SK-N-SH (cell line): ENCODE results near the gene SEC14L2. TPM values are rescaled to one million over a fixed set of nuclear protein-coding genes. Genes with fewer than 3 reads are reported as not detected.

ENCODE experiments used
- CTCF ChIA-PET: fragments of 300-600, 350-600 bp; formaldehyde crosslinking; extraction: SDS; loops from one replicate; lab custom pipeline; 2021; lab: Yijun Ruan, JAX
- POLR2A ChIA-PET: fragments of 350-600 bp; sonication (Branson Sonifier 250); formaldehyde crosslinking; extraction: SDS; loops from one replicate; lab custom pipeline; 2020; ENCODE audit warnings: antibody characterized with exemption, inconsistent platforms; lab: Yijun Ruan, JAX
- DNase-seq: peaks from one replicate; pipeline ENCODE4 v3.0.0; 2012
- H2AFZ ChIP-seq: fragments of 200-600 bp; sonication (generic); 2 replicates; pipeline ENCODE4 v1.8.1; 2016; ENCODE audit warnings: antibody characterized with exemption, mild to moderate bottlenecking, low read depth
- H3F3A ChIP-seq: fragments of 200-600 bp; sonication (generic); replicated peaks from 2 replicates; pipeline ENCODE3; 2016; ENCODE audit warnings: antibody characterized with exemption, mild to moderate bottlenecking; ENCODE audit not compliant: insufficient read depth
- H3K27ac ChIP-seq, 2 experiments: fragments of 200-500 bp in 1 of 2; fragments of 200-600 bp in 1 of 2; sonication (Bioruptor generic) in 1 of 2; sonication (generic), shearing (Covaris generic) in 1 of 2; 2 replicates each; pipeline versions ENCODE4 v1.5.1 to v1.6.1; 2014 to 2016; ENCODE audit warnings: low read depth in 2 of 2, inconsistent platforms in 1 of 2, low read length in 1 of 2, mild to moderate bottlenecking in 1 of 2, mixed read lengths in 1 of 2
- H3K27me3 ChIP-seq: fragments of 200-600 bp; sonication (generic), shearing (Covaris generic); 2 replicates; pipeline ENCODE4 v1.6.1; 2016; ENCODE audit warnings: mixed run types; ENCODE audit not compliant: insufficient read depth
- H3K36me3 ChIP-seq, 2 experiments: fragments of 200-500 bp in 1 of 2; fragments of 200-600 bp in 1 of 2; sonication (Bioruptor generic) in 1 of 2; sonication (generic) in 1 of 2; replicated peaks in 1 of 2; 2 replicates each; pipeline versions ENCODE3 to v1.5.1; 2014 to 2016; ENCODE audit warnings: low read length in 1 of 2, mild to moderate bottlenecking in 1 of 2; ENCODE audit not compliant: insufficient read depth in 2 of 2, control insufficient read depth in 1 of 2
- H3K4me1 ChIP-seq, 2 experiments: fragments of 200-500 bp in 1 of 2; fragments of 200-600 bp in 1 of 2; sonication (Bioruptor generic) in 1 of 2; sonication (generic), shearing (Covaris generic) in 1 of 2; 2 replicates each; pipeline versions ENCODE4 v1.5.1 to v1.6.1; 2014 to 2016; ENCODE audit warnings: low read depth in 1 of 2, low read length in 1 of 2, mixed run types in 1 of 2; ENCODE audit not compliant: insufficient read depth in 2 of 2, control insufficient read depth in 1 of 2
- H3K4me2 ChIP-seq: fragments of 200-600 bp; sonication (generic), shearing (Covaris generic); 2 replicates; pipeline ENCODE4 v1.6.1; 2017; ENCODE audit warnings: mixed run types
- H3K4me3 ChIP-seq, 2 experiments: fragments of 200-500 bp in 1 of 2; fragments of 200-600 bp in 1 of 2; sonication (Bioruptor generic) in 1 of 2; sonication (generic), shearing (Covaris generic) in 1 of 2; 2 replicates each; pipeline versions ENCODE4 v1.5.1 to v1.8.1; 2014 to 2016; ENCODE audit warnings: low read depth in 2 of 2, inconsistent platforms in 1 of 2, low read length in 1 of 2, mild to moderate bottlenecking in 1 of 2, mixed read lengths in 1 of 2, moderate library complexity in 1 of 2
- H3K79me2 ChIP-seq: fragments of 200-600 bp; sonication (generic); 2 replicates; pipeline ENCODE4 v1.8.1; 2017; ENCODE audit warnings: mild to moderate bottlenecking; ENCODE audit not compliant: insufficient read depth
- H3K9ac ChIP-seq: fragments of 200-600 bp; sonication (generic); 2 replicates; pipeline ENCODE4 v1.6.1; 2017; ENCODE audit warnings: mixed run types
- H3K9me2 ChIP-seq: fragments of 200-600 bp; sonication (generic); 2 replicates; pipeline ENCODE4 v1.6.1; 2017; ENCODE audit warnings: mixed run types
- H3K9me3 ChIP-seq: fragments of 200-600 bp; sonication (generic); 2 replicates; pipeline ENCODE4 v1.6.1; 2017; ENCODE audit warnings: mixed run types, mild to moderate bottlenecking, moderate library complexity
- H4K20me1 ChIP-seq: fragments of 200-600 bp; sonication (generic); 2 replicates; pipeline ENCODE4 v1.6.1; 2017; ENCODE audit warnings: mild to moderate bottlenecking, mixed run types; ENCODE audit not compliant: insufficient read depth
- FOXJ3 ChIP-seq: sonication (generic); formaldehyde crosslinking; IDR thresholded peaks from 2 replicates; pipeline ENCODE4 v1.5.1; 2020; ENCODE audit warnings: mild to moderate bottlenecking, missing genetic modification reagents
- MEF2A ChIP-seq: IDR thresholded peaks from 2 replicates; pipeline ENCODE4 v1.4.0; 2012; ENCODE audit warnings: low read depth, borderline replicate concordance
- MXI1 ChIP-seq: IDR thresholded peaks from 2 replicates; pipeline ENCODE4 v1.6.1; 2012; ENCODE audit warnings: mild to moderate bottlenecking, low read depth, low read length, improper control_type of control experiment
- NFIC ChIP-seq: IDR thresholded peaks from 2 replicates; pipeline ENCODE4 v1.4.0; 2012; ENCODE audit warnings: borderline replicate concordance
- NRF1 ChIP-seq: IDR thresholded peaks from 2 replicates; pipeline ENCODE4 v1.6.1; 2012; ENCODE audit warnings: low read depth, mild to moderate bottlenecking, low read length
- PBX3 ChIP-seq: IDR thresholded peaks from 2 replicates; pipeline ENCODE4; 2012
- POLR2AphosphoS5 ChIP-seq: IDR thresholded peaks from 2 replicates; pipeline ENCODE4 v1.6.1; 2012; ENCODE audit warnings: low read depth, low read length
- RAD21 ChIP-seq: IDR thresholded peaks from 2 replicates; pipeline ENCODE4 v1.6.1; 2012; ENCODE audit warnings: mild to moderate bottlenecking, low read length
- RCOR1 ChIP-seq: fragments of 150-350 bp; IDR thresholded peaks from 2 replicates; pipeline ENCODE4 v1.6.1; 2017; ENCODE audit warnings: antibody characterized with exemption, low read length
- RFX5 ChIP-seq: IDR thresholded peaks from 2 replicates; pipeline ENCODE4 v1.6.1; 2012; ENCODE audit warnings: mild to moderate bottlenecking, improper control_type of control experiment, low read length
- SMC3 ChIP-seq: IDR thresholded peaks from 2 replicates; pipeline ENCODE4 v1.6.1; 2012; ENCODE audit warnings: low read depth, low read length, improper control_type of control experiment
- TCF12 ChIP-seq: IDR thresholded peaks from 2 replicates; pipeline ENCODE4 v1.4.0; 2012
- WGBS: methylation state at CpG from one replicate; pipeline ENCODE4 v1.1.6; 2017; ENCODE audit warnings: low lambda C conversion rate; 5-methylcytosine and 5-hydroxymethylcytosine counted together
- polyA plus RNA-seq, 3 experiments: library from polyadenylated mRNA; depleted of rRNA; stranded (reverse); fragments of >200 nt; gene quantifications; 2 replicates each; pipeline ENCODE4 v1.2.3, GENCODE V29; 2012

SEC14L2 gene
- polyA plus RNA-seq, 1 of the 3 experiments (the other 2 are of a cell fraction) = 14.0 TPM

- H3K79me2 ChIP-seq = peaks cover 4% of the 10 kb centered on the region; the same call in 1 of the 2 replicates
- no peaks in the 10 kb centered on the region for H3K9me3 ChIP-seq
- WGBS = 29% methylated on average over 5 of the region's 6 CpGs
- no peak for DNase-seq
- H3K36me3 ChIP-seq = peaks cover 22 to 32% of the 10 kb centered on the region in 2 experiments
- no peaks in the 10 kb centered on the region for H3K9me2 ChIP-seq
- H3K4me3 ChIP-seq = no peak overlapping the region
- POLR2A ChIA-PET = interaction anchor here (0.5 kb wide), 1 partner anchor 213 kb away, joined by 3 read pairs; no protein-coding TSS in a partner anchor
- peak overlapping the region; percentile 97 to 99 for H3K27ac ChIP-seq
- peaks cover 37 to 42% of the 10 kb centered on the region in 2 experiments for H3K4me1 ChIP-seq
- no peaks in the 10 kb centered on the region for H3K27me3 ChIP-seq
- peak; percentile 23; the same call in 1 of the 2 replicates for TF ChIP-seq PBX3
- TF ChIP-seq NRF1 = no peak
- peak; percentile 69; the same call in 1 of the 2 replicates for TF ChIP-seq RFX5
- TF ChIP-seq, all 33 proteins: peak for 2
- Histone ChIP-seq H2AFZ (no peak overlapping the region), H3K9ac (peak overlapping the region; percentile 97), H3F3A (peaks cover 47% of the 10 kb centered on the region), H3K4me2 (peak overlapping the region; percentile 97), H4K20me1 (no peaks in the 10 kb centered on the region)
- CTCF ChIA-PET = interaction anchor here (2.1 kb wide), 1 partner anchor 133 kb away, joined by 5 read pairs; no protein-coding TSS in a partner anchor
Observed at GRCh38 chr22:30420347-30421125, 23.7 kb downstream of the SEC14L2 start.

- Histone ChIP-seq H3K9me2 (no peaks in the 10 kb centered on the region), H3K4me1 (peaks cover 42 to 46% of the 10 kb centered on the region in 2 experiments), H2AFZ (no peak overlapping the region; the same call in 1 of the 2 replicates), H3F3A (peaks cover 53% of the 10 kb centered on the region), H3K9ac (peak overlapping the region; percentile 97), H3K4me3 (peak overlapping the region; percentile 67 to 74; a peak in 2 of 4 replicates), H3K4me2 (peak overlapping the region; percentile 97), H3K27ac (peak overlapping the region; percentile 97 to 99), H3K36me3 (peaks cover 14 to 19% of the 10 kb centered on the region in 2 experiments), H4K20me1 (no peaks in the 10 kb centered on the region), H3K9me3 (no peaks in the 10 kb centered on the region), H3K27me3 (no peaks in the 10 kb centered on the region), H3K79me2 (peaks cover 4% of the 10 kb centered on the region; the same call in 1 of the 2 replicates)
- POLR2A ChIA-PET = no interaction called here
- TF ChIP-seq NFIC = no peak
- no peak for TF ChIP-seq RCOR1
- TF ChIP-seq SMC3 = peak; percentile 3; the same call in 1 of the 2 replicates
- TF ChIP-seq PBX3 = no peak
- TF ChIP-seq TCF12 = no peak
- TF ChIP-seq MXI1 = peak; percentile 34; the same call in 1 of the 2 replicates
- TF ChIP-seq MEF2A = no peak
- no peak for TF ChIP-seq POLR2AphosphoS5
- peak; percentile 19 for TF ChIP-seq RAD21
- no peak for TF ChIP-seq FOXJ3 (CRISPR knock-in tag)
- WGBS = 47% methylated on average over 8 of the region's 8 CpGs
- CTCF ChIA-PET = interaction anchor here (0.6 to 3.7 kb wide), 8 partner anchors 7 to 134 kb away, joined by 3 to 20 read pairs (median 7); partner anchors contain the start of genes RNF215 and SEC14L2
- DNase-seq = no peak
Observed at GRCh38 chr22:30421695-30422480, 25.1 kb downstream of the SEC14L2 start.
